Activated CD8-positive, alpha-beta T cell treated with anti-CD3 and anti-CD28 coated beads, Interleukin-2, amount 10 ng/mL, durations not matched to agents 7 days and 5 days (primary cell): ENCODE results near the gene RICTOR. TPM values are rescaled to one million over a fixed set of nuclear protein-coding genes. Genes with fewer than 3 reads are reported as not detected.

Experiments
- ATAC-seq: fragments of 150-1000 bp; cut with Tn5 transposase; one replicate; pipeline ENCODE4 v1.10.0; 2021; ENCODE audit warnings: moderate library complexity
- CTCF ChIA-PET: fragments of 350-600 bp; sonication (Branson Sonifier 250); formaldehyde crosslinking; loops from one replicate; lab custom pipeline; 2021; ENCODE audit warnings: antibody characterized with exemption; lab: Charles Lee
- POLR2A ChIA-PET: fragments of 350-600 bp; sonication (Branson Sonifier 250); formaldehyde crosslinking; loops from one replicate; lab custom pipeline; 2021; ENCODE audit warnings: antibody characterized with exemption; lab: Charles Lee
- DNase-seq: peaks from one replicate; pipeline ENCODE4 v3.0.0-alpha.2; 2020
- H3K27ac Mint-ChIP-seq: one replicate; pipeline ENCODE4 v1.8.0; 2021; ENCODE audit warnings: mild to moderate bottlenecking, mixed read lengths
- H3K27me3 Mint-ChIP-seq: one replicate; pipeline ENCODE4 v1.8.0; 2021; ENCODE audit warnings: low read depth, mixed read lengths
- H3K36me3 Mint-ChIP-seq: one replicate; pipeline ENCODE4 v1.8.0; 2021; ENCODE audit warnings: low read depth, mixed read lengths
- H3K4me1 Mint-ChIP-seq: one replicate; pipeline ENCODE4 v1.8.0; 2021; ENCODE audit warnings: low read depth, mixed read lengths
- H3K4me3 Mint-ChIP-seq: one replicate; pipeline ENCODE4 v1.8.0; 2021; ENCODE audit warnings: mild to moderate bottlenecking, mixed read lengths
- H3K9me3 Mint-ChIP-seq: one replicate; pipeline ENCODE4 v1.8.0; 2022; ENCODE audit warnings: mixed read lengths; ENCODE audit not compliant: insufficient read depth
- total RNA-seq, 2 experiments: library from RNA; stranded (reverse); gene quantifications; one replicate each; pipeline ENCODE4 v1.2.3, GENCODE V29; 2021

Gene RICTOR
- total RNA-seq, 2 experiments from 2014 or later = 38.8 to 41.6 TPM

DNA sequence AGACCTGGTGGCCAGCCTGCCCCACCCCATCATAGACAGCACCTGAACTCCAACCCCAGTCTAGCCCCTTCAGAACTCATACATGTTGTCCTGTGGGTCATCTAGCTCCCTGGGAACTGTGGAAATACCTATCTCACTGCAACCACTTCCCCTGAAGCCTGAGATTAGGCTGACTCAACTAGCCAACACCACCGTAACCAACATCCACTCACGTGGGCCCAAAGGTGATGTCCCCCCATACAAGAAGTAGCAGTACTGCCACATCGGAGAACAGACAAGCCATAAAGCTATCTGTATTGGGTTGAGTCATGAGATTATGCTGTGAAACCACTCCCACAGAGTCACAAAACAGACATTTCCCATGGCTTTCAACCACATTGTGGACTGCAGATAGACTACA lies 181.8 kb downstream of the RICTOR start:
- ChIA-PET POLR2A (no interaction called here), CTCF (interaction anchor here (1.4 kb wide), 1 partner anchor 30 kb away, joined by 3 read pairs; no protein-coding TSS in a partner anchor)
- Mint-ChIP-seq H3K27ac (no peak overlapping the region), H3K36me3 (no peaks in the 10 kb centered on the region), H3K9me3 (no peaks in the 10 kb centered on the region), H3K4me1 (no peaks in the 10 kb centered on the region), H3K27me3 (peaks cover 21% of the 10 kb centered on the region), H3K4me3 (no peak overlapping the region)
- ATAC-seq = no peak
- DNase-seq = no peak

DNA sequence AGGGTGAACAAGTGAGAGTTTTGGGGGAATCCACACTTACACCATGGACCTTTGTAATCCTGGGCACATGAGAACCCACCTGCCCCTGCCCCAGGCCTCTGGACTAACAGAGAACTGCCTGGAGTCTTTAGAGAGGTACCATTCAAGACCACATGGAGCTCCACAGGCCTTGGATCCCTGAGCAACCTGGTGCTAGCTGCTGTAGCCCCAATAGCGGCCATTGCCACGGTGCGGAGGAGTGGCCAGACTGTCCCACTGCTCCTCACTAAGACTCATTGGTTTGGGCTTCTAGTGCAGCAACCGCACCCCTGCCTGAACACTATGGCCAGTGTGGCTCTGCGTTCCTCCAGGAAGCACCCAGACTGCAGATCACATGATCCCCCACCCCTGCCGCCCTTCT lies 182.6 kb downstream of the RICTOR start:
- ATAC-seq = no peak
- Mint-ChIP-seq H3K4me3 (no peak overlapping the region), H3K9me3 (no peaks in the 10 kb centered on the region), H3K27ac (no peak overlapping the region), H3K4me1 (no peaks in the 10 kb centered on the region), H3K36me3 (no peaks in the 10 kb centered on the region), H3K27me3 (peaks cover 17% of the 10 kb centered on the region)
- no peak for DNase-seq
- CTCF ChIA-PET = no interaction called here
- POLR2A ChIA-PET = no interaction called here

DNA sequence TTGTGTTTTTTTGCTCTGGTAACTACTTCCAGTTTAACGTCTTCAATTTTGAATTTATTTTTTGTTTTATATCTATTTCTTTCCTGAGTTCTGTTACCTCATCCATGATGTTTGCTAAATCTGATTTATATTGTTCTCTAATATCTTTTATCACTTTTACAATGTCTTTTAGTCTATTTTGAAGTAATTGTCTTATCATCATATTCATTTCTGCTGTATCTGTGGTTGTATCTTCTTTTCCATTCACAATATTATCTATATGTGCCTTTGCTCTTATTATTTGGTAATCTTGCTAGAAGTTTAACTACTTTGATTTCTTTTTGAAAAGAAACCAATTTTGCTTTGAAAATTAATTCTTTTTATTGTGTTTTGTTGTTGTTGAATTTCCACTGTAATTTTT lies 184.8 kb downstream of the RICTOR start:
- POLR2A ChIA-PET = no interaction called here
- Mint-ChIP-seq H3K27me3 (peaks cover 10% of the 10 kb centered on the region), H3K27ac (no peak overlapping the region), H3K4me1 (no peaks in the 10 kb centered on the region), H3K9me3 (no peaks in the 10 kb centered on the region), H3K36me3 (no peaks in the 10 kb centered on the region), H3K4me3 (no peak overlapping the region)
- CTCF ChIA-PET = interaction anchor here (1.4 kb wide), 1 partner anchor 33 kb away, joined by 3 read pairs; no protein-coding TSS in a partner anchor
- DNase-seq (no peak), ATAC-seq (no peak)

DNA sequence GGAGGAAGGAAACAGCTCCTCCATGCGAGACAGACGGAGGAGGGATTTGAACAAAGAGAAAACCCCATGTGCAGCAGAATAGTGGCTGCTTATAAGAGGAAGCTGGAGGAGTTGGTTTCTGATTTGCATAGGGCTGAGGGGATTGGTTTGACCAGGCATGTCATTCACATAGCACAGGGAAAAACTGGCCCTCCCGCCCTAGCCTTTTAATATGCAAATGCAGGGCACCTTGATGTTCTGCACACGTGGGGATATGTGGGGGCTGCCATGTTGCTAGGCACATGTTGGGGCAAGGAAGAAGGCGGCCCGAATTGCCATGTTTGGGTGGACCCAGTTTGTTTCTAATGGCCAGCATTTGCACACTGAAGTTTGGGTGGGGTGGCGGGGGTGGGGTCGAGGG lies 186.2 kb downstream of the RICTOR start:
- ChIA-PET POLR2A (no interaction called here), CTCF (no interaction called here)
- Mint-ChIP-seq H3K36me3 (no peaks in the 10 kb centered on the region), H3K4me1 (no peaks in the 10 kb centered on the region), H3K9me3 (no peaks in the 10 kb centered on the region), H3K27ac (no peak overlapping the region), H3K4me3 (no peak overlapping the region), H3K27me3 (peaks cover 9% of the 10 kb centered on the region)
- ATAC-seq = no peak
- DNase-seq = no peak

Other genes with a start within 250 kb of the RICTOR start
- gene OSMR, start 228.4 kb downstream of the RICTOR start, total RNA-seq = under 1 TPM in 1 of 2 experiments, not detected in 1; 0.05 TPM
- 100 to 1,000 TPM; 198 to 215 TPM for gene FYB1, start 145.2 kb upstream of the RICTOR start, total RNA-seq